Measurements from ENCODE around the gene TASP1. TPM values are rescaled to one million over a fixed set of nuclear protein-coding genes. Genes with fewer than 3 reads are reported as not detected.

The TASP1 gene
- total RNA-seq, 1 donor from 2014 or later, result 13.5 TPM

DNA sequence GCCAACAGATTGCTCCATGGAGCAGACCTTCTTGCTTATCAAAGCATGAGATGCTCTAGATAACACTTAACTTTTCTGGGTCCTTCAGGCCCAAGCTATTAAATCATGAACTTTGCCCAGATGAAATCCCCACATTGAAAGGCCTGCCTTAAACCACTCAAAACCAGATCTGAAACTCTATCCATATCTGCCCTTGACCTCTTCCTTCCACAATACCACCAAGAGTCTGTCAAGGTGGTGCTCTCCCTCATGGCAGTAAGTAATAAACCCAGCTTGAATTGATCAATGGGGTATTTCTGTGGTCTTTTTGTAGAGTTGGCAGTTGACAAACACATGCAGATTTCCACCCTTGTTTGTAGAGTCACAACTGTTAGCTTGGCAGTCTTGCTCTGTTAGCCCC is 282.1 kb downstream of the TASP1 start:
- H3K27me3 Mint-ChIP-seq (ENCODE audit: unreplicated experiment), result peaks cover 2% of the 10 kb centered on the region
- H3K4me1 Mint-ChIP-seq (ENCODE audit: low read depth, unreplicated experiment), result peaks cover 2% of the 10 kb centered on the region
- no peak for DNase-seq
- peaks cover 2% of the 10 kb centered on the region for H3K9me3 Mint-ChIP-seq (ENCODE audit: unreplicated experiment)
- TF ChIP-seq, protein P1, sequence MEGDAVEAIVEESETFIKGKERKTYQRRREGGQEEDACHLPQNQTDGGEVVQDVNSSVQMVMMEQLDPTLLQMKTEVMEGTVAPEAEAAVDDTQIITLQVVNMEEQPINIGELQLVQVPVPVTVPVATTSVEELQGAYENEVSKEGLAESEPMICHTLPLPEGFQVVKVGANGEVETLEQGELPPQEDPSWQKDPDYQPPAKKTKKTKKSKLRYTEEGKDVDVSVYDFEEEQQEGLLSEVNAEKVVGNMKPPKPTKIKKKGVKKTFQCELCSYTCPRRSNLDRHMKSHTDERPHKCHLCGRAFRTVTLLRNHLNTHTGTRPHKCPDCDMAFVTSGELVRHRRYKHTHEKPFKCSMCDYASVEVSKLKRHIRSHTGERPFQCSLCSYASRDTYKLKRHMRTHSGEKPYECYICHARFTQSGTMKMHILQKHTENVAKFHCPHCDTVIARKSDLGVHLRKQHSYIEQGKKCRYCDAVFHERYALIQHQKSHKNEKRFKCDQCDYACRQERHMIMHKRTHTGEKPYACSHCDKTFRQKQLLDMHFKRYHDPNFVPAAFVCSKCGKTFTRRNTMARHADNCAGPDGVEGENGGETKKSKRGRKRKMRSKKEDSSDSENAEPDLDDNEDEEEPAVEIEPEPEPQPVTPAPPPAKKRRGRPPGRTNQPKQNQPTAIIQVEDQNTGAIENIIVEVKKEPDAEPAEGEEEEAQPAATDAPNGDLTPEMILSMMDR (IDR thresholded peaks at IDR 0.05; ENCODE audit: partially characterized antibody, unreplicated experiment), result no peak
- no peak overlapping the region for H3K27ac Mint-ChIP-seq (ENCODE audit: unreplicated experiment)
- no peaks in the 10 kb centered on the region for H3K36me3 Mint-ChIP-seq (ENCODE audit: unreplicated experiment)
- no peak overlapping the region for H3K4me3 Mint-ChIP-seq (ENCODE audit: unreplicated experiment)

DNA sequence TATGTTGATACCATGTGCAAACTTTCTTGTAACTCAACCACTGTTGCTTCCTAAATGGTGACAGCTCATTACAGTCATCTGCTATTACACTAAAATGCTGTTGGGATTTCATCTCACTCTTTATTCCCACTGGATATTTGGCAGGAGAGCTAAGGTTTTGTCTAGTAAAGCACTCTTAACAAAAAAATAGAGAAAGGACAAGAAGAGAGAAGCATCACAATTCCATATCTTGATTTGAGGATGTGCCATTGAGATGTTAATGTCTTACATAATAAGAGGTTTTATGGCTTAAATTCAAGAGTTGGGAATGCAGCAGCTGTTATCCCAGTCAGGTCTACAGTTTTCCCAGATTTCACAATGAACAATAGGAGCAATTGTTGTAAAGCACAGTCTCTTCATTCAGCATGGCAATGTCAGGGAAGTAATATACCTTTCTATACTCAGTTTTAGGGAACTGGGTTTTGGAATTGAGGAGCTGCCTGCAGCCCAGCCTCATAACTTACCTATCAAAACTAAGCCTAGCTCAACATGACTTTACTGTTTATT is 282.7 kb downstream of the TASP1 start:
- TF ChIP-seq, protein P1 (IDR thresholded peaks at IDR 0.05; ENCODE audit: partially characterized antibody, unreplicated experiment), result no peak
- DNase-seq, result no peak
- peaks cover 2% of the 10 kb centered on the region for H3K9me3 Mint-ChIP-seq (ENCODE audit: unreplicated experiment)
- no peak overlapping the region for H3K27ac Mint-ChIP-seq (ENCODE audit: unreplicated experiment)
- H3K27me3 Mint-ChIP-seq (ENCODE audit: unreplicated experiment), result peaks cover 2% of the 10 kb centered on the region
- peaks cover 2% of the 10 kb centered on the region for H3K4me1 Mint-ChIP-seq (ENCODE audit: low read depth, unreplicated experiment)
- H3K36me3 Mint-ChIP-seq (ENCODE audit: unreplicated experiment), result no peaks in the 10 kb centered on the region
- H3K4me3 Mint-ChIP-seq (ENCODE audit: unreplicated experiment), result no peak overlapping the region

DNA sequence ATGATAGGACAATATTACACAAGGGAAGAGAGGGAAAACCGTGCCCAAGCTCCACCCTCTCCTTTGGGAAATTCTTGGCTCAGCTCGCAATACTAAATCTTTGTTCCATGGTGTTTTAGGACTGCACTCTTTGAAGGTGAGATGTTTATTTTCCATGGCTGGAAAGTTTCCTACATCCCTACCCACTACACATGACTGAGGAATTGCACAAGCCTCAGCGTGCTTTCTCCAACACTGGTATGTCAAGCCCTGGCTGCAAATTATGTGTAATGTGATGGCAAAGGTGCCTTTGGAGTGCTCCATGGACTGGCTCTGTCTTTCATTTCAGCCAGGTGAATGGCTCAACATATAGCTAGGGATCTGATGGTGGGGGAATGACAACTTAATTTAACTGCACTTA is 283.3 kb downstream of the TASP1 start:
- H3K27me3 Mint-ChIP-seq (ENCODE audit: unreplicated experiment), result peaks cover 2% of the 10 kb centered on the region
- no peak for DNase-seq
- H3K27ac Mint-ChIP-seq (ENCODE audit: unreplicated experiment), result no peak overlapping the region
- H3K36me3 Mint-ChIP-seq (ENCODE audit: unreplicated experiment), result no peaks in the 10 kb centered on the region
- H3K9me3 Mint-ChIP-seq (ENCODE audit: unreplicated experiment), result peaks cover 2% of the 10 kb centered on the region
- no peaks in the 10 kb centered on the region for H3K4me1 Mint-ChIP-seq (ENCODE audit: low read depth, unreplicated experiment)
- no peak overlapping the region for H3K4me3 Mint-ChIP-seq (ENCODE audit: unreplicated experiment)
- TF ChIP-seq, protein P1 (IDR thresholded peaks at IDR 0.05; ENCODE audit: partially characterized antibody, unreplicated experiment), result no peak

DNA sequence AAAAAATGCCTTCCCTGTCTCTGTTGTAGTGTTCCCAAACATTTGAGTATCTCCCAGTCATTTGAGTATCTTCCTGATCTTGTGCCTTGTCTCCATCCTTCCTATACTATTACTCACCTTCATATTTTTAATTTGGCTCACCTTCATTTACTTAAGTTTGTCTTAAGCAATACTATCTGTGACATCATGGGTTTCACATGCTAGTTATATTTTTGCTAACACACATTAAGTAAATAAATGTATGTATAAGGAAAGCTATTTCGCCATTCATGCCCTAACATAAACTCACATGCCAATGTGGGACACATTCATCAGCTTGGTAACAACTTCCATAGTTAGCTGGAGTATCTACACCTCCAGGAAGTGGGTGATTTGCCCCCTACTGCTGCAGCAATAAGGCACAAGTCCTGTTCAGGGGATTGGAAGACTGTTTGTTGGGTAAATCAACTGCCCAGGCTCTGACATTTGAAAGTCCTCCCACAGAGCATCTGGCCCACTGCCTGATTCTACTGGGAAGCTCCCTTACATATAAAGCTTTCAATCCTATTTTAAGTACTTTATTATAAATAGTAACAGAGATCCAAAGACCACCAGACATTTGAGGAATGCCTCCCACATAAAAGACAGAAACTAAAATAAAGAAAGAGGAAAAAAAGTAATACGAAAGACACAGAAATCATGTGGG is 285.3 kb downstream of the TASP1 start:
- Mint-ChIP-seq H3K4me3 (ENCODE audit: unreplicated experiment) (no peak overlapping the region), H3K27me3 (ENCODE audit: unreplicated experiment) (no peaks in the 10 kb centered on the region), H3K9me3 (ENCODE audit: unreplicated experiment) (peaks cover 2% of the 10 kb centered on the region), H3K36me3 (ENCODE audit: unreplicated experiment) (no peaks in the 10 kb centered on the region), H3K4me1 (ENCODE audit: low read depth, unreplicated experiment) (no peaks in the 10 kb centered on the region), H3K27ac (ENCODE audit: unreplicated experiment) (no peak overlapping the region)
- TF ChIP-seq, protein P1 (IDR thresholded peaks at IDR 0.05; ENCODE audit: partially characterized antibody, unreplicated experiment), result no peak
- no peak for DNase-seq

DNA sequence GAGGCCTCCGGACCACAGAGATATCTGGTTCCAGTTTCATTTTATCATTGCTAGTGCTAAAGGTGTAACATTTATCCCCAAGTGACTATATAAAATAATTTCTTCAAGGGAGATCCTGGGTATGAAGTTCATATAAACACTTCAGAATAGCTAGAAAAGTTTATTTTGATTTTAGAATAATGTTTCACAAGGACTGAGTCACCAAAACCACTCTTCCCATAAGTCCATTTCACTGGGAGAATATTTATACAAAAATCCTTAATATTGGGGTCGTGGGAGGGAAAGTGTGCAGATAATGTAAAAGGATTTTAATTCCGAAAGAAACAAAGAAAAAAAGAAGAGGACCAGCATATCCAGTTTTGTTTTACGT is 289.5 kb downstream of the TASP1 start:
- H3K27me3 Mint-ChIP-seq (ENCODE audit: unreplicated experiment), result peaks cover 2% of the 10 kb centered on the region
- H3K9me3 Mint-ChIP-seq (ENCODE audit: unreplicated experiment), result no peaks in the 10 kb centered on the region
- H3K27ac Mint-ChIP-seq (ENCODE audit: unreplicated experiment), result no peak overlapping the region
- H3K36me3 Mint-ChIP-seq (ENCODE audit: unreplicated experiment), result no peaks in the 10 kb centered on the region
- no peaks in the 10 kb centered on the region for H3K4me1 Mint-ChIP-seq (ENCODE audit: low read depth, unreplicated experiment)
- H3K4me3 Mint-ChIP-seq (ENCODE audit: unreplicated experiment), result no peak overlapping the region
- no peak for DNase-seq
- TF ChIP-seq, protein P1 (IDR thresholded peaks at IDR 0.05; ENCODE audit: partially characterized antibody, unreplicated experiment), result no peak
